HG03460 (cell line): ENCODE results near the gene QRFP.

Source experiments
- ATAC-seq: cut with Tn5 transposase; IDR thresholded peaks from one replicate; pipeline ENCODE4 v1.9.1; 2021; ENCODE audit not compliant: unreplicated experiment

QRFP gene

DNA sequence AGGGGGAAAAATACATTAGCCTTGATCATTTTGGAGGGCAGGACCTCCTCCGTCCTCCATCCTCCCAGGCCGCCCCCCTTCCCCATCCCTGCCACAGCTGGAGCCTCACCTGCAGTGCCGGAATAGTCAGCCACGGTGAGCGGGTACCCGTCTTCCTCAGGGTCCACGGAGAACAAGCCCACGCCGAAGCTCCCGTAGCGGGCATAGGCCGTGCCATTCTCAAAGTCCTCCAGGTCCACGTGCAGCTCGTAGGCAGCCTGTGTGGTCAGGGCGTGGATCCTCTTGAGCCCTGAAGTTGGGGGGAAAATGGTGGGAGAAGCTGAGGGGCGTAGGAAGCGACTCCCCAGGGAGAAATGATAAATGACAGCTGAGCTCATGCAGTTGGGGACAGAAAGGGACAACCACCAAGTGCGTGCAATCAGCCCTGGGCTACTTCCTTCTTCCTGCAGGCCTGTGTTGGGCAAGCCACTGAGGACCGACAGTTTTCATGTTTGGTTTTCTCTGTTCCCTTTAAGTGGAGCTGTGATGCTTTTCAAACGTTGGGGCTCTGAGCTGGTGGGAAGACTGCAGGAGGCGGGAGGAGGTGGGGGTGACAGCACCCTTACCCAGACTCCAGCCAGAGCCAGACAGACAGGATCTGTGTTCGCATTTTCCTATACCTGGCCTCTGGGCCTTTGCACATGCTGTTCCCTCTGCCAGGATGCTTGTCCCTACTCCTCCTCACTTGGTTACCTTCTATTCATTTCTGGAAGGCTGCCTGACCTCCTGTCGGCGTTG lies 8.7 kb upstream of the QRFP start:
- ATAC-seq: no peak

- ATAC-seq: no peak
These were observed 7.7 kb upstream of the QRFP start for GRCh38 chr9:130904070-130905044.

DNA sequence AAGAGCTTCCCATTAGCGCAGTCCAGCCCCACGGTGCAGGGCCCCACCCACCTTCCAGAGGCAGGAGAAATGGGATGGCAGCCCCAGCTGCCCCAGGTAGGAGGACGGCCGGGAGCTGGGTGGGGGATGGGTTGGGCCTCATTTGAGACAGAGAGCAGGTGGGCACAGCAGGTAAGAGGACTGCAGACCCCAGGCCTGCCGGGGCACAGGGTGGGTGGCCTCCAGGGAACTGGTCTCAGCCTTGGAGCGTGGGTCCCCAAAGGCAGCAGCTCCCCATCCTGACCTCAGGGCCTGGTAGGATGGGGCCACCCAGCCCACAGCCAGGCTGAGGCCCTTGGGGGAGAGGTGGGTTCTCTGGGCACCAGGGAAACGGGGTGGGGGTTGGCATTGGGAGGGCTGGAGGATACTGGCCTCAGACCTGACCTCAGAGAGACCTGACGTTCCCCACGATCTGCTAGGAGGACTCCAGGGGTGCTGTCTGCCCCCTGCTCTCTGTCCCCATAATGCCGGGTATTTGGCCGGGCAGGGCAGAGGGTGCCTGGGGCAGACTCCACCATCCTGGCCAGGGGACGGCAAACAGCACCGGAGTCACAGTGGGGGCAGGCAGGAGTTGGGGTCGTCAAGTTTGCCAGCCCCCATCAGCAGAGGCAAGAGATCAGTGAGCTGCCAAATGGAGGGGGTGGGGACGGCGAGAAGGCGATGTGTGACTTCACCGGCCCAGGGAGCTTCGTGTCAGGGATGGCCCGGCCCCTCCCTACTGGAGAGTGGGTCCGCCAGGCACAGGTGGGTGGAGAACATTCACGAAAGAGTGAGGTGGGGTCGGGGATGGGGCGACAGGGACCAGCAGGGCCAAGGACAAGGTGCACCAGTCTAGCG lies 6.8 kb upstream of the QRFP start:
- ATAC-seq: no peak

DNA sequence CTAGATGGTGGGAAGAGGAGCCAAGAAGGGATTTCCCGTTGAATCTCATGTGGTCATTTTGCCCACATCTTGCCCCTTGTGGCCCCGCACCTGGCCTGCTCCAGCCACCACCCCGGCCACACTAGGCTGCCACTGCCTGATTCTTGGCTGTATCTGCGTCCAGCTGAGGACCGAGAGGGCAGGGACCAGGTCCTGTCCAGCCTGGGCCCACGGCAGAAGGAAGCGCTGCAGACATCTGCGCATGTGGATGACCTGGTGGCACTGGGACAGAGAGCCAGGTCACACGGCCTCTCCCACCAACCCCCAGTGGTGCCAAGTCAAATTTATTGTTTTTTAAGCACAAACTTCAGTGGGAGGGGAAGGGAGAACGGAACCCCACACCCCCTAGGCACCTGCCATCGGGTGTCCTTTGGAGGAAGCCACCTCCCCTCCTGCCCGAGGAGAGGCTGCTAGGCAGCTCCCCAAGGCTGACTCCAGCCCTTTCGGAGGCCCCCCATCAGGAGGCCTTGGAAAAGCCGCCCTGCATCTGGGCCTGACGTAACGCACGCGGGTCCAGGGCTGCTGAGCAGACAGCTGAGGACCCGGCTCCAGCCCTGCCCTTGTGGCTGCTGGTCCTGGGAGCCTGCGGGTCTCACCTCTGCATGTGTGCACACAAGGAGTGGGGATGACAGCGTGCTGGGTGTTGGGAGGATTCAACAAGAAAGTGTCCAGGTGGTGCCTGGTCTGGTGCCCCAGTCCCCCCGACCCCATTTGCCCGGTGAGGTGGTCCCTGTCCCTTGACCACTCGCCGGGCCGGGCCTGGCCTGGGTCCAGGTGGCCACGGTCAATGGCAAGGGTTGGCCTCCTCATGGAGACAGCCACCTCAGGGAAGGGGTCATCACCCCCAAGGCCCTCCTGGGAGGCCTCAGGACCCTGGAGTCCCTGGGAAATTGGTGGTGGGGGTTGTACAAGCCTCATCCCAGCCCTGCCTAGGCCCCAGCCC lies 5.9 kb upstream of the QRFP start:
- ATAC-seq: no peak

DNA sequence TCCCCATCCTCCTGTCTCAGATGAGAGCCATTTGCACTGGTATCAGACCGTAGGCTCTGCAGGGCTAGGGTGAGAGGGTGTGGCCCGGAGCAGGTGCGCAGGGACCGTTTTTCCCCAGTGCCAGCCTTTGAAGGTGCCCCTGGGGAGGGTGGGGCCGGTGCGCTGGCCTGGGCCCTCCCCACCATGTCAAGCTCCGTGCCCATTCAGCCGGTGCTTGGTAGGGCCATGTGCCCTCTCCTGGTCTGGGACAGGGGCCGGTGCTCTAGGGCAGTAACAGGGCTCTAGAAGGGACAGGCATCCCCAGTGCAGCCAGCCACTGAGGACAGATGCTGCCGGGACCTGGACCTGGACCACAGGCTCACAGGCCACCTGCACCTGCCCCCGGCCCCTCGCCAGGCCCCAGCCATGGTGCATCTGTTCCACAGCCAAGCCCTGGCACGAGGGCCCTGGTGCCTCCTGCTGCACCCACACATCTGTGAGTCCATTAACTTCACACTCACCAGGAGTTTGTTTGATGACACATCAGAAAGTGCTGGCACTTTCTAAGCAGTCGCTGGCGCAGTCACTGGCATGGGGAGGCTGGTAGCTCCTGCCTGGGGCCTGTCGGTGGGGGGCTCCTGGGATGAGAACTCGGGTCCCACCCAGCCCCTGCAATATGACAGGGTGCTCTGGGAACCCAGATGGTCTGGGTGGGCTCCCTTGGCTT lies 5.0 kb upstream of the QRFP start:
- ATAC-seq: no peak

GRCh38 chr9:130900701-130901497 lies 4.3 kb upstream of the QRFP start:
- ATAC-seq: no peak

DNA sequence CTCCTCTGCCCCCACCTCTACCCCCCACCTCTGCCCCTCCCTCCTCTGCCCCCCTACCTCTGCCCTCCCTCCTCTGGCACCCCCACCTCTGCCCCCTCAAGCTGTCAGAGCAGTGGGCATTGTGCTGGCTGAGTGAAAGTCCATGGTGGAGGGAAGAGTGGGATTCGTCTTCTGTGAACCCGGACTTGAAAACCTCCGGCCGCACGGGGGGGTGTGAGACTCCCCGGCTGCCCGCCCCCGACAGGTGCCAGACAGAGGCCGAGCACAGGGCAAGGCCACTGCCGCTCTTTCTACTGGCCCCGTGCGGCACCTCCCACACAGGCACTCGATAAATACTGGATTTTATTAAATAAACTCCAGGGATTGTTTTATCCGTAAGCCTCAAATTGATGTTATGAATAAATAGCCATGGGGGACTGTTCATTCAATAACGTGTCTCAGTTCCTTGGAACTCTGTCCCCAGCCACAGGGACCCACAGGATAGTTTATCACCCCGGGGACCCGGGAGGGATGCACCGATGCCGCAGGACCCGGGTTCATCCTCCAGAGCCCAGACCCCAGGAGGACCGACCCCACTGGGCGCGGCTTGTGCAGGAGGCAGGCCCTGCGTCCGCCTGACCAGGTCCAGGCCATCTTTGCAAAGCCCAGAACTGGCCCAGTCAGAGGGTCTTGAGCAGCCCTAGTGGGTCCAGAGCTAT lies 2.6 kb upstream of the QRFP start:
- no peak for ATAC-seq

GRCh38 chr9:130898552-130898852 lies 1.9 kb upstream of the QRFP start:
- no peak for ATAC-seq

GRCh38 chr9:130897848-130898551 lies 1.4 kb upstream of the QRFP start:
- no peak for ATAC-seq

GRCh38 chr9:130897105-130897751 lies 616 bp upstream of the QRFP start:
- ATAC-seq: no peak

DNA sequence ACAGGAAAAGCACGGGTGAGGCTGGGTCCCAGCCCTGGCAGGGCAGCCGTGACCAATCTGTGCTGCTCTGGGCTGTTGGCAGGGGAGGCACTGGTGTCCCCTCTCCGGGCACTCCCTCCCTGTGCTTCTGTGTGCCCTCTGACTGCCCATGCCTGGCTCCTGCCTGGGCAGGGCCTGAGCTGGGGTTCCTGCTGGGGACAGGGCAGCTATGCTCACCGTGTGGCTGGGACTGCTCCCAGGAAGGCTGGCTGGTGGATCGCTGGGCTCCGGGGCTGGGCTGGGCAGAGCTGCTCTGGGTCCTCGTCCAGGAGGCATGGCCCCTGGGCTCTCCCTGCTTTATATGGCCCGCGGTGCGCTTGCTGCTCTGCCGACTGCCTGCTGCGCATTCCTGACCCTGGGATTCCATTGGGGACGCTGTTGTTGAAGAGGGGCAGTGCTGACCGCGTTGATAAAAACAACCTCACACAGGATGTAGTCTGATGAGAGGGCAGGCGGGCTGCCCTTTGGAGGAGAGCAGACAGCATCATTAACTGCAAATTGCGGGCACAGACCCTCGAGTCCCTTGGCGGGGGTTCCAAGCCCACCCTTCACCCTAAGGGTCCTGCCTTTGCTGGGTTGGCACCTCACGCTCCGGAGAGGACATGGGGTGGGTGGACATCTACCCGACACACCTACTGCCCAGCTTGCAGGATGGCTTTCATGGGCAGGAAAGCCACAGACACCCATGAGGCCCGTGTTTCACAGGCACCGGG lies 955 bp downstream of the QRFP start:
- no peak for ATAC-seq

GRCh38 chr9:130895038-130895437 lies 1.6 kb downstream of the QRFP start:
- ATAC-seq: no peak

- ATAC-seq: no peak
These were observed 2.1 kb downstream of the QRFP start for GRCh38 chr9:130894546-130894945.

DNA sequence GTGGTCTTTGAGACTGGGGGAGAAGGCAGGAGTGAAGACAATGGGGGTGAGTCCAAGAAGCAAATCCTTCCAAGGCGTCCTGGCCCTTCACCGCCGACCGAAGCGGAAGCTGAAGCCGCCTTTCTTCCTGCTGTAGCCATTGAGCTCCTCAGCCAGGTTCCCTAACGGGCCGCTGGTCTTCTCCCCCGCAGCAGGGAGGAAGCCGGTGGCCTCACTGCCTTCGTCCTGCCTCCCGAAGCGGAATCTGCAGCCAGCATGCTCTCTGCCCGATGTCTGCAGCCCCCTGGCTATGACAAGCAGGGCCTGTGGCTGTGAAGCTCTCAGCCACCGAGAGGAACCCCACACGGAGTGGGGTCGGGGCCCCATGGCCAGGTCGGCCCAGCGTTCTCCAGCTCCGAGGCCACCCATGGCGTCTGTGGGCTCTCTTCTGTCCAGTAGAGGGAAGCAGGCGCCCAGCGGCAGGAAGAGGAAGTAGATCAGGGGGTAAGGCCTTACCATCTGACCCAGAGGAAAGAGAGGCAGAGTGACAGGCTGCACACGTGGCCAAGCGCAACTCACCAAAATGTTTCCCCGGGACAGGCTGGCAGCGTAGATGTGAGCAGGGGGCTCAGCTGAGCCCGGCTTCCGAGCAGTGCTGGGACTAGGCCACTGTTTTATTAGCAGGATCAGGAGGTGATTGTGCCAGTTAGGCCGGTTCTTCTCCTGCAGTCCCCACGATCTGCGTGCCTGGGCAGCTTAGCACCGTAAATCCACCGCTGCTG lies 3.1 kb downstream of the QRFP start:
- no peak for ATAC-seq

GRCh38 chr9:130892477-130893304 lies 3.9 kb downstream of the QRFP start:
- no peak for ATAC-seq
